H9 (cell line): ENCODE results near the gene PPP3CA. TPM values are rescaled to one million over a fixed set of nuclear protein-coding genes. Genes with fewer than 3 reads are reported as not detected.

Source experiments
- DNase-seq: peaks from one replicate; pipeline ENCODE4 v3.0.0-alpha.2; 2017
- H2AFZ ChIP-seq: one replicate; pipeline ENCODE4 v1.6.1; 2013; ENCODE audit warnings: mild to moderate bottlenecking, low read length, control low read depth, moderate library complexity
- H2AK5ac ChIP-seq: 2 replicates; pipeline ENCODE4 v1.6.1; 2013; ENCODE audit warnings: low read length, control low read depth, mixed read lengths; ENCODE audit not compliant: insufficient read length
- H2BK120ac ChIP-seq: one replicate; pipeline ENCODE4 v1.6.1; 2013; ENCODE audit warnings: low read depth, mild to moderate bottlenecking, low read length, control low read depth, inconsistent platforms; ENCODE audit not compliant: poor library complexity, severe bottlenecking
- H2BK12ac ChIP-seq: 2 replicates; pipeline ENCODE4 v1.6.1; 2013; ENCODE audit warnings: low read length, control low read depth, mixed read lengths, low read depth; ENCODE audit not compliant: insufficient read length
- H2BK15ac ChIP-seq: 2 replicates; pipeline ENCODE4 v1.6.1; 2013; ENCODE audit warnings: low read depth, low read length, control low read depth
- H2BK20ac ChIP-seq: one replicate; pipeline ENCODE4 v1.6.1; 2013; ENCODE audit warnings: low read depth, mild to moderate bottlenecking, low read length, control low read depth, inconsistent platforms; ENCODE audit not compliant: poor library complexity, severe bottlenecking
- H2BK5ac ChIP-seq: 2 replicates; pipeline ENCODE4 v1.6.1; 2013; ENCODE audit warnings: low read length, control low read depth, mixed read lengths; ENCODE audit not compliant: insufficient read length
- H3K14ac ChIP-seq: 2 replicates; pipeline ENCODE4 v1.6.1; 2013; ENCODE audit warnings: low read length, control low read depth; ENCODE audit not compliant: insufficient read depth
- H3K18ac ChIP-seq: 2 replicates; pipeline ENCODE4 v1.6.1; 2013; ENCODE audit warnings: low read depth, mild to moderate bottlenecking, mixed read lengths, low read length, control low read depth; ENCODE audit not compliant: insufficient read length
- H3K23ac ChIP-seq: 2 replicates; pipeline ENCODE4 v1.6.1; 2013; ENCODE audit warnings: low read length, control low read depth, mixed read lengths, low read depth; ENCODE audit not compliant: insufficient read length
- H3K23me2 ChIP-seq: 2 replicates; pipeline ENCODE4 v1.6.1; 2013; ENCODE audit warnings: low read depth, mild to moderate bottlenecking, mixed read lengths, low read length, control low read depth; ENCODE audit not compliant: insufficient read length, poor library complexity, severe bottlenecking
- H3K27ac ChIP-seq: 2 replicates; pipeline ENCODE4 v1.5.1; 2013; ENCODE audit warnings: low read length, control low read depth, mixed read lengths, low read depth; ENCODE audit not compliant: insufficient read length
- H3K27me3 ChIP-seq: 2 replicates; pipeline ENCODE4 v1.6.1; 2013; ENCODE audit warnings: low read length, control low read depth, inconsistent platforms; ENCODE audit not compliant: insufficient read depth
- H3K4ac ChIP-seq: 2 replicates; pipeline ENCODE4 v1.6.1; 2013; ENCODE audit warnings: low read depth, mild to moderate bottlenecking, control low read depth, inconsistent platforms, low read length, moderate library complexity
- H3K4me1 ChIP-seq: 2 replicates; pipeline ENCODE4 v1.6.1; 2013; ENCODE audit warnings: low read length, control low read depth, inconsistent platforms; ENCODE audit not compliant: insufficient read depth
- H3K4me2 ChIP-seq: 2 replicates; pipeline ENCODE4 v1.6.1; 2013; ENCODE audit warnings: low read length, control low read depth, mixed read lengths; ENCODE audit not compliant: insufficient read length, insufficient read depth
- H3K56ac ChIP-seq: 2 replicates; pipeline ENCODE4 v1.6.1; 2013; ENCODE audit warnings: low read depth, mild to moderate bottlenecking, mixed read lengths, low read length, control low read depth; ENCODE audit not compliant: insufficient read length
- H3K79me1 ChIP-seq: 2 replicates; pipeline ENCODE4 v1.6.1; 2013; ENCODE audit warnings: low read depth, mild to moderate bottlenecking, moderate library complexity, low read length, control low read depth, inconsistent platforms; ENCODE audit not compliant: insufficient read depth, poor library complexity, severe bottlenecking
- H3K79me2 ChIP-seq: 2 replicates; pipeline ENCODE4 v1.6.1; 2013; ENCODE audit warnings: low read length, control low read depth, inconsistent platforms; ENCODE audit not compliant: insufficient read depth
- H3K9ac ChIP-seq: 2 replicates; pipeline ENCODE4 v1.6.1; 2013; ENCODE audit warnings: low read length, control low read depth, mixed read lengths; ENCODE audit not compliant: insufficient read length; ENCODE audit errors: extremely low read depth
- H3K9me3 ChIP-seq: one replicate; pipeline ENCODE4 v1.6.1; 2013; ENCODE audit warnings: low read depth, low read length, inconsistent platforms; ENCODE audit not compliant: control insufficient read depth
- H3T11ph ChIP-seq: one replicate; pipeline ENCODE4 v1.6.1; 2013; ENCODE audit warnings: mild to moderate bottlenecking, low read length, control low read depth, inconsistent platforms
- H4K20me1 ChIP-seq: one replicate; pipeline ENCODE4 v1.6.1; 2013; ENCODE audit not compliant: control insufficient read depth, insufficient read length, insufficient read depth
- H4K5ac ChIP-seq: 2 replicates; pipeline ENCODE4 v1.6.1; 2013; ENCODE audit warnings: low read depth, mild to moderate bottlenecking, mixed read lengths, low read length, control low read depth; ENCODE audit not compliant: insufficient read length
- H4K8ac ChIP-seq: replicated peaks from 2 replicates; pipeline ENCODE4 v1.6.1; 2013; ENCODE audit warnings: low read length, control low read depth, mixed read lengths, low read depth; ENCODE audit not compliant: insufficient read length
- H4K91ac ChIP-seq: 2 replicates; pipeline ENCODE4 v1.6.1; 2013; ENCODE audit warnings: low read depth, mild to moderate bottlenecking, moderate library complexity, mixed read lengths, low read length, control low read depth; ENCODE audit not compliant: insufficient read length
- H3K27ac Mint-ChIP-seq, 3 experiments: 2 replicates in 2 of 3; 3 replicates in 1 of 3; pipeline ENCODE4 v1.8.0; 2020 to 2021; ENCODE audit warnings: mixed read lengths in 3 of 3, mild to moderate bottlenecking in 1 of 3, moderate library complexity in 1 of 3
- H3K27me3 Mint-ChIP-seq: 2 replicates; pipeline ENCODE4 v1.8.0; 2021; ENCODE audit warnings: low read depth, mild to moderate bottlenecking, moderate library complexity, mixed read lengths
- H3K36me3 Mint-ChIP-seq, 3 experiments: 2 replicates in 2 of 3; 3 replicates in 1 of 3; pipeline ENCODE4 v1.8.0; 2020 to 2021; ENCODE audit warnings: low read depth in 3 of 3, mixed read lengths in 3 of 3; ENCODE audit not compliant: insufficient read depth in 1 of 3
- H3K4me1 Mint-ChIP-seq, 2 experiments: 2 replicates each; pipeline ENCODE4 v1.8.0; 2020; ENCODE audit warnings: mixed read lengths in 2 of 2
- H3K4me3 Mint-ChIP-seq, 2 experiments: 2 replicates in 1 of 2; 3 replicates in 1 of 2; pipeline ENCODE4 v1.8.0; 2020 to 2021; ENCODE audit warnings: mild to moderate bottlenecking in 2 of 2, mixed read lengths in 2 of 2, moderate library complexity in 1 of 2
- H3K9me3 Mint-ChIP-seq, 2 experiments: 2 replicates in 1 of 2; 3 replicates in 1 of 2; pipeline ENCODE4 v1.8.0; 2020; ENCODE audit warnings: mild to moderate bottlenecking in 2 of 2, mixed read lengths in 2 of 2, moderate library complexity in 1 of 2
- microRNA-seq: library from miRNA; unstranded; fragments of <30 nt; microRNA quantifications from one replicate; pipeline ENCODE4, GENCODE V29; 2020; ENCODE audit warnings: borderline microRNAs expressed
- total RNA-seq: library from RNA; stranded (reverse); gene quantifications from 2 replicates; pipeline ENCODE4 v1.2.1, GENCODE V29; 2021
- TF ChIP-seq, protein P1 (sequence below): fragments of 200-600 bp; sonication (generic); conservative IDR thresholded peaks from 3 replicates; pipeline ENCODE4 v1.8.0; 2021; ENCODE audit warnings: antibody characterized with exemption, mild to moderate bottlenecking

PPP3CA gene
- total RNA-seq, 1 experiment from 2014 or later = 16.8 TPM

DNA sequence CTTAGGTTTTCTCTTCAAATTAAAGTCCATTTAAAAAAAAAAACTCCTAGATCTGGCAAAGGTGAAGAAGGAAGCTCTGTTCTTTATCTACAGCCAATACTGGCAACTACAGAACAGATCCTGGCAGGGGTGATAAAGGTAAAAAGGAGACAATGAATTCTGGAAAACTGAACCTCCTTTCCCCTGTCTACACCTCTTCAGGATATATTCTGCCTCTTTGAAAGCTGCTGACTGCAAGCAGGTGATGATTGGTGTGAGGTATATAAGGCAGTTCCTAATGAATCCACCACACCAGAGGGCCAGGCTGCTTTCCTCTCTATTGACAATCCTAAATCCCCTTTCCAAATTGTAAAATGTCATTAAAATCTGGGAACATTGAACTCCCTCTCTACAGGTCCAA lies 370.1 kb downstream of the PPP3CA start:
- no peak for DNase-seq

More for the DNA sequence above, 370.1 kb downstream of the PPP3CA start:
- H4K20me1 ChIP-seq = no peaks in the 10 kb centered on the region
- no peak overlapping the region for H2BK12ac ChIP-seq
- H2AK5ac ChIP-seq = no peak overlapping the region
- no peak overlapping the region for H3K4ac ChIP-seq
- no peak overlapping the region for H3K4me2 ChIP-seq
- no peak overlapping the region for H3K56ac ChIP-seq
- H2BK5ac ChIP-seq = no peak overlapping the region
- H4K91ac ChIP-seq = no peak overlapping the region
- H3K4me1 ChIP-seq = no peaks in the 10 kb centered on the region; the same call in 1 of the 2 replicates
- H3K23ac ChIP-seq = no peak overlapping the region
- H2BK120ac ChIP-seq = no peak overlapping the region
- no peak overlapping the region for H3K14ac ChIP-seq
- no peak overlapping the region for H3K4me3 Mint-ChIP-seq
- no peak overlapping the region for H4K8ac ChIP-seq
- H3T11ph ChIP-seq = no peak overlapping the region
- H3K27ac Mint-ChIP-seq = no peak overlapping the region; a peak in 1 of 7 replicates
- H3K9me3 ChIP-seq = no peaks in the 10 kb centered on the region
- no peak overlapping the region for H3K18ac ChIP-seq
- no peaks in the 10 kb centered on the region for H3K27me3 ChIP-seq
- H2BK20ac ChIP-seq = no peak overlapping the region
- TF ChIP-seq, protein P1, sequence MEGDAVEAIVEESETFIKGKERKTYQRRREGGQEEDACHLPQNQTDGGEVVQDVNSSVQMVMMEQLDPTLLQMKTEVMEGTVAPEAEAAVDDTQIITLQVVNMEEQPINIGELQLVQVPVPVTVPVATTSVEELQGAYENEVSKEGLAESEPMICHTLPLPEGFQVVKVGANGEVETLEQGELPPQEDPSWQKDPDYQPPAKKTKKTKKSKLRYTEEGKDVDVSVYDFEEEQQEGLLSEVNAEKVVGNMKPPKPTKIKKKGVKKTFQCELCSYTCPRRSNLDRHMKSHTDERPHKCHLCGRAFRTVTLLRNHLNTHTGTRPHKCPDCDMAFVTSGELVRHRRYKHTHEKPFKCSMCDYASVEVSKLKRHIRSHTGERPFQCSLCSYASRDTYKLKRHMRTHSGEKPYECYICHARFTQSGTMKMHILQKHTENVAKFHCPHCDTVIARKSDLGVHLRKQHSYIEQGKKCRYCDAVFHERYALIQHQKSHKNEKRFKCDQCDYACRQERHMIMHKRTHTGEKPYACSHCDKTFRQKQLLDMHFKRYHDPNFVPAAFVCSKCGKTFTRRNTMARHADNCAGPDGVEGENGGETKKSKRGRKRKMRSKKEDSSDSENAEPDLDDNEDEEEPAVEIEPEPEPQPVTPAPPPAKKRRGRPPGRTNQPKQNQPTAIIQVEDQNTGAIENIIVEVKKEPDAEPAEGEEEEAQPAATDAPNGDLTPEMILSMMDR = no peak
- no peak overlapping the region for H2BK15ac ChIP-seq
- H3K27me3 Mint-ChIP-seq = no peaks in the 10 kb centered on the region
- H3K27ac ChIP-seq = no peak overlapping the region
- H3K79me2 ChIP-seq = no peaks in the 10 kb centered on the region
- no peak overlapping the region for H4K5ac ChIP-seq
- no peak overlapping the region for H2AFZ ChIP-seq
- H3K36me3 Mint-ChIP-seq = no peaks in the 10 kb centered on the region; a peak in 1 of 7 replicates
- peaks cover 17 to 19% of the 10 kb centered on the region in 2 experiments for H3K4me1 Mint-ChIP-seq
- H3K79me1 ChIP-seq = no peaks in the 10 kb centered on the region
- no peaks in the 10 kb centered on the region for H3K9me3 Mint-ChIP-seq
- no peak overlapping the region for H3K9ac ChIP-seq
- H3K23me2 ChIP-seq = no peaks in the 10 kb centered on the region

Small RNAs within 50 kb of the gene (microRNA-seq; reads per million reads assigned to microRNA genes)
- gene MIR1255A (0.35 reads per million), gene MIR8066 (not detected)
